ENCODE measurements around the gene MAPK8. TPM values are rescaled to one million over a fixed set of nuclear protein-coding genes. Genes with fewer than 3 reads are reported as not detected.

The MAPK8 gene
- total RNA-seq, 1 donor from 2014 or later, result 27.2 TPM

- no peak for ATAC-seq
Measured at GRCh38 chr10:48478980-48479811, 172.7 kb downstream of the MAPK8 start.

- ATAC-seq, result peak; percentile 19
Measured at GRCh38 chr10:48480397-48481374, 174.2 kb downstream of the MAPK8 start.

GRCh38 chr10:48481385-48481784 lies 174.9 kb downstream of the MAPK8 start:
- no peak for ATAC-seq

GRCh38 chr10:48482207-48482606 lies 175.7 kb downstream of the MAPK8 start:
- no peak for ATAC-seq

- ATAC-seq, result no peak
Measured at GRCh38 chr10:48484911-48485310, 178.4 kb downstream of the MAPK8 start.

- ATAC-seq, result no peak
Measured at GRCh38 chr10:48485711-48486110, 179.2 kb downstream of the MAPK8 start.

GRCh38 chr10:48487244-48487643 lies 180.8 kb downstream of the MAPK8 start:
- ATAC-seq, result no peak

Other genes with a start within 250 kb of the MAPK8 start
- not detected for gene FRMPD2, start 32.0 kb upstream of the MAPK8 start, total RNA-seq

Data from esophagus mucosa (tissue), 1 donor.